Spleen (tissue), 11 donors: Measurements from ENCODE around the gene TFPI. TPM values are rescaled to one million over a fixed set of nuclear protein-coding genes. Genes with fewer than 3 reads are reported as not detected.
A peak's percentile ranks its signal among the peaks of the same experiment; 100 is the strongest.

Experiments
- DNase-seq: peaks from one replicate; pipeline ENCODE4 v3.0.0-alpha.2; 2020
- H3K27ac ChIP-seq, 8 donors: fragments of 200-600 bp; sonication (generic) in 7 of 8; 1 replicate in 4 of 8; 2 replicates in 4 of 8; pipeline versions ENCODE4 v1.5.0 to v1.8.0; 2016 to 2021; ENCODE audit warnings: inconsistent platforms in 4 of 8, mild to moderate bottlenecking in 4 of 8, moderate library complexity in 1 of 8
- H3K27me3 ChIP-seq, 7 donors: fragments of 200-600 bp; sonication (generic) in 6 of 7; replicated peaks in 1 of 7; 1 replicate in 4 of 7; 2 replicates in 3 of 7; pipeline versions ENCODE4 v1.5.0 to v1.8.0; 2016 to 2021; ENCODE audit warnings: inconsistent platforms in 3 of 7, mild to moderate bottlenecking in 1 of 7
- H3K36me3 ChIP-seq, 6 donors: fragments of 200-600 bp; sonication (generic) in 5 of 6; 1 replicate in 4 of 6; 2 replicates in 2 of 6; pipeline versions ENCODE4 v1.5.0 to v1.8.0; 2016 to 2021; ENCODE audit warnings: inconsistent platforms in 2 of 6
- H3K4me1 ChIP-seq, 6 donors: fragments of 200-600 bp; sonication (generic) in 5 of 6; 1 replicate in 3 of 6; 2 replicates in 3 of 6; pipeline versions ENCODE4 v1.5.0 to v1.8.0; 2016 to 2021; ENCODE audit warnings: inconsistent platforms in 3 of 6
- H3K4me3 ChIP-seq, 8 donors: fragments of 200-600 bp; sonication (generic) in 7 of 8; 1 replicate in 4 of 8; 2 replicates in 4 of 8; pipeline versions ENCODE4 v1.5.0 to v1.8.0; 2016 to 2021; ENCODE audit warnings: inconsistent platforms in 4 of 8, mild to moderate bottlenecking in 4 of 8, moderate library complexity in 2 of 8
- H3K9me3 ChIP-seq, 8 donors: fragments of 200-600 bp; sonication (generic) in 7 of 8; 1 replicate in 4 of 8; 2 replicates in 4 of 8; pipeline versions ENCODE4 v1.5.0 to v1.8.0; 2016 to 2021; ENCODE audit warnings: inconsistent platforms in 4 of 8
- CTCF ChIP-seq, 11 experiments: fragments of 200-600 bp in 7 of 11; fragments of 450-650 bp in 4 of 11; sonication (generic) in 4 of 11; IDR thresholded peaks in 8 of 11; conservative IDR thresholded peaks in 3 of 11; 1 replicate in 7 of 11; 2 replicates in 4 of 11; pipeline versions ENCODE4 v1.4.0 to v1.8.0; 2016 to 2021; ENCODE audit warnings: antibody characterized with exemption in 11 of 11, inconsistent platforms in 4 of 11, mild to moderate bottlenecking in 1 of 11
- POLR2A ChIP-seq, 3 donors: fragments of 450-650 bp; IDR thresholded peaks; one replicate each; pipeline ENCODE4 v1.5.1; 2017; ENCODE audit warnings: antibody characterized with exemption in 3 of 3, mild to moderate bottlenecking in 1 of 3
- POLR2AphosphoS5 ChIP-seq, 3 donors: sonication (generic); formaldehyde crosslinking; IDR thresholded peaks; one replicate each; pipeline ENCODE4 v1.5.1; 2017; ENCODE audit warnings: antibody characterized with exemption in 3 of 3
- WGBS, 5 donors: extraction: QIAGEN DNeasy Blood & Tissue Kit in 3 of 5; methylation state at CpG; one replicate each; pipeline versions ENCODE4 v1.1.5 to v1.1.7; 2013 to 2018; 5-methylcytosine and 5-hydroxymethylcytosine counted together
- intact Hi-C: fragments of 100-400 bp; cut with DNase I; formaldehyde crosslinking; loops from one replicate; pipeline ENCODE4 v1.15.0; 2023; ENCODE audit warnings: low total_unique reads
- polyA plus RNA-seq, 3 donors: library from polyadenylated mRNA; stranded (reverse); fragments of 200-250 nt; gene quantifications; one replicate each; pipeline ENCODE4 v1.2.1, GENCODE V29; 2013
- total RNA-seq, 7 donors: library from RNA; depleted of rRNA in 3 of 7; stranded (reverse); fragments of >200 nt in 3 of 7; fragmentation: NEBNext Ultra II Directional in 4 of 7; extraction: Animal tissue kit (Norgen Biotek cat#: 25700) in 4 of 7; gene quantifications; one replicate each; pipeline versions ENCODE4 v1.1.0 to v1.2.1, GENCODE V29; 2016 to 2021
- donor health status: healthy with polysubstance abuse.
- donor health status: DM: no; HTN: no; CAD: no; lungs with moderate emphysema.
- donor health status: DM: no; HTN: no; CAD: no.
- donor health status: Bipolar disorder and iron deficiency.
- donor health status: healthy.
- donor health status: DM: no; HTN: no; CAD: no.
- donor health status: DM: yes; HTN: yes; CAD: no.

TFPI gene
- total and polyA plus RNA-seq, 10 donors, result 7.4 to 117 (median 44.8) TPM

- no peak for DNase-seq
- no peaks in the 10 kb centered on the region for H3K4me1 ChIP-seq
- no peaks in the 10 kb centered on the region for H3K27me3 ChIP-seq
- no peak overlapping the region for H3K4me3 ChIP-seq
- no peak overlapping the region for H3K27ac ChIP-seq
- no peaks in the 10 kb centered on the region for H3K9me3 ChIP-seq
- 83 to 97% (median 95%) methylated on average over 1 of the region's 1 CpG for WGBS, 5 donors
- intact Hi-C loops, result loop anchor here (10.0 kb wide), 1 partner anchor 245 kb away; no protein-coding TSS in a partner anchor
- H3K36me3 ChIP-seq, result no peaks in the 10 kb centered on the region
- TF ChIP-seq POLR2A (IDR thresholded peaks at IDR 0.05) (no peak), POLR2AphosphoS5 (IDR thresholded peaks at IDR 0.05) (no peak), CTCF (IDR thresholded peaks at IDR 0.05 in 8 of 11, conservative IDR thresholded peaks at IDR 0.05 in 3 of 11) (no peak)
Measured at GRCh38 chr2:187590175-187590574, 35.9 kb upstream of the TFPI start.

GRCh38 chr2:187586011-187586641, 31.9 kb upstream of the TFPI start:
- H3K27ac ChIP-seq, result no peak overlapping the region
- no peak overlapping the region for H3K4me3 ChIP-seq
- no peaks in the 10 kb centered on the region for H3K27me3 ChIP-seq
- peaks cover 0 to 6% (median 4%) of the 10 kb centered on the region in 6 donors for H3K4me1 ChIP-seq
- 36 to 48% (median 44%) methylated on average over 4 of the region's 4 CpGs for WGBS, 5 donors
- intact Hi-C loops, result no loop called here
- no peak for DNase-seq
- TF ChIP-seq POLR2A (IDR thresholded peaks at IDR 0.05) (no peak), CTCF (IDR thresholded peaks at IDR 0.05 in 8 of 11, conservative IDR thresholded peaks at IDR 0.05 in 3 of 11) (no peak), POLR2AphosphoS5 (IDR thresholded peaks at IDR 0.05) (no peak)
- H3K9me3 ChIP-seq, result no peaks in the 10 kb centered on the region
- no peaks in the 10 kb centered on the region for H3K36me3 ChIP-seq

- no peaks in the 10 kb centered on the region for H3K9me3 ChIP-seq
- peaks cover 0 to 15% (median 6%) of the 10 kb centered on the region in 6 donors for H3K4me1 ChIP-seq
- WGBS, 5 donors, result 5 to 11% (median 9%) methylated on average over 4 of the region's 4 CpGs
- no peak overlapping the region for H3K27ac ChIP-seq
- intact Hi-C loops, result no loop called here
- no peaks in the 10 kb centered on the region for H3K36me3 ChIP-seq
- peak overlapping the region in 2 of 8 donors; percentile 28 to 31 for H3K4me3 ChIP-seq
- TF ChIP-seq POLR2AphosphoS5 (IDR thresholded peaks at IDR 0.05) (no peak), POLR2A (IDR thresholded peaks at IDR 0.05) (no peak), CTCF (IDR thresholded peaks at IDR 0.05 in 8 of 11, conservative IDR thresholded peaks at IDR 0.05 in 3 of 11) (peak in 8 of 11 experiments; percentile 35 to 66 (median 52))
- no peaks in the 10 kb centered on the region for H3K27me3 ChIP-seq
- no peak for DNase-seq
Measured at GRCh38 chr2:187581125-187581896, 27.1 kb upstream of the TFPI start.
